Fibroblast of skin of right biceps (primary cell): ENCODE measurements around the gene CBARP.

Experiments
- DNase-seq: peaks from one replicate; pipeline ENCODE4 v3.0.0-alpha.2; 2013

The CBARP gene

DNA sequence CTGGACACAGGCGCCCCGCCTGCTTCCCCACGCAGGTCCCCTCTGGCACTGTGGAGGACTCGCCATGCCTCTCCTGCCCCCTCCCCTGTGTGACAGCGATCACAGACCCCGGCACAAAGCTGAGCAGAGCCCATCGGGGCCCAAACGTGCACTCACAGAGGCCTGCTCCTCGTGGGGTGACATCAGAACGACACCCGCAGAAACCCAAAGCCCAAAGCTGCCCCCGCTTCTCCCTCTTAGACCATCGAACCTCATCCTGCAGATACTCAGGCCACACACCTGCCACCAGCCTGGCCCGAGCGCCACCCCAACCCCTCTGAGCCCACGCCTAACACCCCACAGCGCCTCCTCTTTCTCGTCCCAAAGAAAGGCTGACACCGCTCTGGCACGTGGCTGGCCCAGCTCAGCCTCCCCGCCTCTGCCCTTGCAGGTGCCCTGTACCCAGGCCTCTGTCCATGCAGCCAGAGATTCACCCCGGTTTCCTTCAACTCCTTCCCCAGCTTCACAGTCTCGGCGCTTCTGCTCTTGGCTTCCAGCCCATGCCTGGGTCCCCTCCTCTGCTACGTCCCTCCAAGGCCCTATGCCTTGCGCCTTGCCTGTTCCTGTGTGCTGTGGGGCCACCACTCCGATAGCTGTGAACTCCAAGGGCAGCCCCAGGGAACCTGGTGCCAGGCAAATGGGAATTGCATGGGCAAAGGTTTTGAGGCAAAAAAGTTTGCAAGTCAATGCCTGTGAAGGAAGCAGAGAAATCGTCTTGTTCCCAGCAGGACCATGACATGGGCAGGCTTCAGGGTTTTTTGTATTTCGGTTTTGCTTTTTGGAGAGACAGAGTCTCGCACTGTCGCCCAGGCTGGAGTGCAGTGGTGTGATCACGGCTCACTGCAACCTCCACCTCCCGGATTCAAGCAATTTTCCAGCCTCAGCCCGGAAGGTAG lies 831 bp upstream of the CBARP start:
- no peak for DNase-seq

- DNase-seq: peak; percentile 35
Observed at GRCh38 chr19:1237027-1237659, 662 bp downstream of the CBARP start.

GRCh38 chr19:1236576-1236975 lies 1.2 kb downstream of the CBARP start:
- DNase-seq: no peak

GRCh38 chr19:1235625-1236538 lies 1.9 kb downstream of the CBARP start:
- DNase-seq: peak; percentile 59

DNA sequence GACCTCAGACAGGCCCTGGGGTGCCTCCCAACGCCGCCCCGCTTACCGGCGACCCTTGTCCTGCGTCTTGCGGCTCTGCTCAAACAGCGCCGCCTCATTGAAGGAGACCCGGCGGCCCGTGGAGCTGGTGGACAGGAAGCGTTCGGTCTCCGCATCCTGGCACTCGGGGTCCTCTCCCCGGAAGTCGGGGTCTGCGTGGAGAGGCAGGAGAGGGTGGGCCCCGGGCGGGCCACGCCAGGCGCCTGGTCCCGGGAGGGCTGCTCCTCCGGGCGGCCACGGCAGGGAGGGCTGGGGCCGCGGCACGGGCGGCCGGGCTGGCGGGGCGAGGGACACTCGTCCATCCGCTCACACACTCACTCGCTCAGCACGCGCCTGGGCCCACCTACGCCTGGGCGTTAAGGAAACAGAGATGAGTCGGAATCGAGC lies 2.8 kb downstream of the CBARP start:
- DNase-seq: no peak

- DNase-seq: no peak
Observed at GRCh38 chr19:1234051-1234954, 3.5 kb downstream of the CBARP start.

DNA sequence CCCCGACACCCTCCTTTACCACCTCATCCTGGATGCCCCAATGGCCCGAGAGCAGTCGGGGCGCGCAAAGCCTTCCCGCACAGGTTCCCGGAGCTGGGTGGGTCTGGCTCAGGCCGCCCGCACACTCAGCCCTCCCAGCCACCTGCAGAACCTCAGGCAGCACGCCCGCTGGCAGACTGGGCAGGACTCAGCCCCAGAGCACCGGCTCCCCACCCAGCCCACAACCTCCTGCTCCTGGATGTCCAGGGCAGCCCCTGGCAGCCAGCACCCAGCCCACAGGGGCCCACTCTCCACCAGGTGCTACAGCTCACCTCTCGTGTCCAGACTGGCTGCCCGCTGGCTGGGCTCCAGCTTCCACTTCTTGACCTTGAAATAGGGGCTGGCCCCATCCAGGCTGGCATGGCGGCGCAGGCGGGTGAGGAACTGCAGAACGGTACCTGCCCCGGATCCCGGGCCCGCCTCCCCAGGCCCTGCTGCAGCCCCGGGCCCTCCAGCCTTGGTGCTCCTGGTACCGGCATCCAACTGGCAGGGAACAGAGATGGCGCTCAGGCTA lies 4.6 kb downstream of the CBARP start:
- no peak for DNase-seq

DNA sequence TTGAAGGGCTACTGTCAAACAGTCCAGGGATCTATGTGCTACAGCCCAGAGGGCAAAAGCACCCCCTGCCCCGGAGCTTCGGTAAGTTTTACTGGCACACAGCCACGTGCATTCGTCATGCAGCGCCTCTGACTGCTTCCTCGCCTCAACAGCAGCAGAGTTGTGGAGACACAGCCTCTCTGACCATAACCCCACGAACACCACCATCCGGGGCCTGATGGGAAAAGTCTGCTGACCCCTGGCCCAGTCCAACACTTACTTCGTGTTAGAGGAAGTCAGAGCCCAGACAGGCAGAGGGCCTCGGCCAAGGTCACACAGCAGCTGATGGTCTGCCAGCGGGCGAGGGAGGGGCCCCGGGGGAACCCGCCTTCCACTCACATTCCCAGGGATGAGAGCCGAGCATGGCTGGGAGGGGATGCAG lies 5.1 kb downstream of the CBARP start:
- peak; percentile 60 for DNase-seq

GRCh38 chr19:1231729-1232637 lies 5.8 kb downstream of the CBARP start:
- DNase-seq: no peak

- DNase-seq: no peak
Observed at GRCh38 chr19:1230783-1231489, 6.9 kb downstream of the CBARP start.

DNA sequence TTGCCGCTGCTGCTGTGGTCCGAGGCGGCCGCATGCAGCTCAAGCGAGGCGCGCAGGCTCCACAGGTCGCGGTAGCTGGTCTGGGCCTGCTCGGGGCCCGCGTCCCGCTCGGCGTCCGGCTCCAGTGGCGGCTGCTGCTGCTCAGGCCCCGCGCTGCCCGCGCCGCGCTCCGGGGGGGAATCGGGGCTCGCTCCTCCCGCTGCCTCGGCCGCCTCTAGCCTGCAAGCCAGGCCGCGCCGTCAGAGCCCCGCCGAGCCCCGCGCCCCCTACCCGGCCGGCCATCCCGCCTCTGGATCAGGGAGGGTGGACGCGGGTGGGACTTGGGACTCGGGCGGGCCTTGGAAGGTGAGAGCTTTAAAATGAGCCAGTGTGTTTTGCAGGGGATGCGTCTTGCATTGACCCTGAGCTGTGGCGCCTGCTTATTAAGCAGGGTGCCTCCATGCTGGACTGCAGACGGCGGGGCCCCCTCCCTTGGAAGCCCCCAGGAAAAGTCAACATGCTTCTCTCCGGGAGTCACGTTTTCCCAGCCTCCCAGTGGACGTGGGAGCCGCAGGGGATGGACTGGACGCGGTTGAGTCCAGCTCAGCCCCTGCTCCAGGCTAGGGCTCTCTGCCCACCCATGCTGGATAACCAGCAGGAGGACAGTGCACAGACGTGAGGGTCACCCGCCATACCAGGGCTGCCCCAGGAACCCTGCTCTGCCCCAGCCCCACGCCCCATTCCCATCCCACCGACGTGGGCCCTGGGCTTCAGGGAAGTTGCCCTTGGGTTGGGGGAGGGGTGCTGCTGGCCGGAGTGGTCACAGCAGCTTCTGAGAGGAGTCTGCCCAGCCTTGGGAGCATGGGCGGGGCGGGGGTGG lies 7.7 kb downstream of the CBARP start:
- DNase-seq: no peak

DNA sequence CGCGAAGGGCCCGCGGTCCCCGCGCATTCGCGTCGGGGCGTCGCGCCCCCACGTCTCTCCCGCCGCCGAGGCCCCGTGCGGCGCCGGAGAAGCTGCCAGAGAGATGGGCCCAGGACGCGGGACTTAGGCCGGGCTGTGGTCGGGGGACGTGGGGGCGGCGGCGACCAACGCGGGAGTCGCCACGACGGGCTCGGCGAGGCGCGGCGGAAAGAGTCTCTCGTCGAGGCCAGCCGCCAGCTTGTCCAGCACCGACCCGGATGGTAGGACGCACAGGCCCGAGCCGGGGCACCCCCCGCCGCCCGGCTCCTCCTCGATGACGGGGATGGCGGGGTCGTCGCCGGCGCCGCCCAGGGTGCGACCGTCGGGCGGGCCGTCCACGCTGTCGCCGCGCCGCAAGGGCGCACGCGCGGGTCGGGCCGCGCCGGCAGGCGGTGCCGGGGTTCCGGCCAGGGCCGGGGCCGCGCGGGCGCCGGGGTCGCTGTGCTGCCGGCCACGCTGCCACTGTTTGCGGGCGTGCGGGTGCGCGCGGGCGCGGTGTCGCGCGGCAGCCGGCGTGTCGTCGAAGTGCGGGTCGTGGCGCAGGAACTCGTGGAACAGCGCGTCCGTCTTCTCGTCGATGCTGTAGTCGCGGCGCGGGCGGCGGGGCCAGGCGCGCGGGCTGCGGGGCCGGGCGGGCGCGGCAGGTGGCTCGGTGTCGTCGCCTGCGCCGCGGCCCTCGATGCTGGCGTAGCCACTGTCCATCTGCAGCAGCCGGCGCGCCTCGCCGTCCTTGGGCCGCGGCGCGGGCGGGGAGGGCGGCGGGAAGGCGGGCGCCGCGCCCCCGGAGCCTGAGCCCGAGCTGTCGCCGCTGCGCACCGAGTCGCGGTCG lies 8.5 kb downstream of the CBARP start:
- no peak for DNase-seq

DNA sequence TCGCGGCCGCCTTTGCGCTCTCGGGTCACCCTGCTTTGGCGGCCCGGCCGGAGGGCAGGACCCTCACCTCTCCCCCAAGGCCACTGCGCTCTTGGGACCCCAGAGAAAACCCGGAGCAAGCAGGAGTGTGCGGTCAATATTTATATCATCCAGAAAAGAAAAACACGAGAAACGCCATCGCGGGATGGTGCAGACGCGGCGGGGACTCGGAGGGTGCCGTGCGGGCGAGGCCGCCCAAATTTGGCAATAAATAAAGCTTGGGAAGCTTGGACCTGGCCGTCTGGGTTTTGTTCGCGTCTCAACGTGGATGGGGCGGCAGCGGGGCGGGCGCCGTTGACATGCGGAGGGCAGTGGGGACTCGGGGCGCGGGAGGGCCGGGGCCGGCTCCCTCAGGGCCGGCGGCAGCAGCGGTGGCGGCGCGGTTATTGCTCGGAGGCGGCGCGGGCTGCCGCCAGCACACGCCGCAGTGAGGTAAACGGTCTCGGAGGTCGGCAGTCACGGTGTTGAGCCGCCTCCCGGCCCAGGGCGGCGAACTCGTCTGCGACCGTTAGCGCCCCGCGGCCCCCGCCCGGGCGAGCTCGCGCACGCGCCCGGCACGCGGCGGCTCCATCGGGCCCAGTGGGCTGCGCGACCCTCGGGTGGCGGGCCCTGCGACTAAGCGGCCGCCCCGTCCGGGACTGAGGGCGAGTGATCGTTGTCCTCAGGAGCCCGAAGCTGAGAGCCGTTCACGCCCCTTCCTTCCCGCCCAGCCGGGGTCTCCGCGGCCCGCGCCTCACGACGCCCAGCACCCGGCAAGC lies 9.4 kb downstream of the CBARP start:
- DNase-seq: no peak

GRCh38 chr19:1227304-1228054 lies 10.3 kb downstream of the CBARP start:
- no peak for DNase-seq

DNA sequence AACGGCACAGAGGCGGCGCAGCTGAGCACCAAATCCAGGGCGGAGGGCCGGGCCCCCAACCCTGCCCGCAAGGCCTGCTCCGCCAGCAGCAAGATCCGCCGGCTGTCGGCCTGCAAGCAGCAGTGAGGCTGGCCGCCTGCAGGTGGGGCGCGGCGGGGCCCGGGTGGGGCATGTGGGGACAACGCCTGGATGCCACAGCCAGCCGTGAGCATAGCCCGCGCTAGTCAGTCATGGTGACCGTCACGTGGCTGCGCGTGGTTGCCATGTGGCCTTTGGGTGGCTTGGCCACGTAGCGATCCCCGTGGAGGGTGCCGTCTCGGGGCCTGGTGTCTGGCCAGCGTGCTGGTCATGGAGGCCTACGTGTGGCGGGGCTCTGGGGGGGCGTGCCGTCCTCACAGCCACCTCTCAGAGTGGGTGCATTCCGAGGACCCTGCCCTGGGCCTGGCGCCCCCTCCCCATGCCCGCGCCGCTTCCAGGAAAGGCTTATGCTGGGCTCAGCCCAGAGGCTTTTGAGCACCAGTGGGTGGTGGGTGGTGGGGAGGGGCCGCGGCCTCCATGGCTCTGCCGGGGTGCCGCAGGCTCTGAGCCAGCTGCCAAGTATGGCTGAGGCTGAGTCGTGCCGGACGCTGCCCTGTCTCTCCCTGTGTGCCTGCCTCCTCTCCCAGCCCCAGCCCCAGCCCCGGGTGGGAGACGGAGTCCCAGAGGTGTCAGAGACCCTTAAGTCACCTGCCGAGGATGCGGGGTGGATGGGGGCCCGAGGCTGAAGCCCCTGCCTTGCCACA lies 11.1 kb downstream of the CBARP start:
- DNase-seq: no peak

GRCh38 chr19:1226227-1226518 lies 11.6 kb downstream of the CBARP start:
- DNase-seq: no peak
